Prostate gland (tissue), 2 donors: ENCODE measurements around the gene CNDP2.

Experiments used
- POLR2A ChIP-seq: fragments of 450-650 bp; IDR thresholded peaks from one replicate; pipeline ENCODE4 v1.6.1; 2016; ENCODE audit warnings: antibody characterized with exemption, mild to moderate bottlenecking
- TF ChIP-seq, protein P1 (sequence below), 4 experiments: fragments of 200-600 bp in 2 of 4; fragments of 450-650 bp in 2 of 4; sonication (generic) in 2 of 4; IDR thresholded peaks; 1 replicate in 3 of 4; 2 replicates in 1 of 4; pipeline ENCODE4 v1.5.1; 2016 to 2019; ENCODE audit warnings: antibody characterized with exemption in 4 of 4, mild to moderate bottlenecking in 2 of 4, moderate library complexity in 2 of 4

- TF ChIP-seq POLR2A = no peak
- TF ChIP-seq, protein P1, sequence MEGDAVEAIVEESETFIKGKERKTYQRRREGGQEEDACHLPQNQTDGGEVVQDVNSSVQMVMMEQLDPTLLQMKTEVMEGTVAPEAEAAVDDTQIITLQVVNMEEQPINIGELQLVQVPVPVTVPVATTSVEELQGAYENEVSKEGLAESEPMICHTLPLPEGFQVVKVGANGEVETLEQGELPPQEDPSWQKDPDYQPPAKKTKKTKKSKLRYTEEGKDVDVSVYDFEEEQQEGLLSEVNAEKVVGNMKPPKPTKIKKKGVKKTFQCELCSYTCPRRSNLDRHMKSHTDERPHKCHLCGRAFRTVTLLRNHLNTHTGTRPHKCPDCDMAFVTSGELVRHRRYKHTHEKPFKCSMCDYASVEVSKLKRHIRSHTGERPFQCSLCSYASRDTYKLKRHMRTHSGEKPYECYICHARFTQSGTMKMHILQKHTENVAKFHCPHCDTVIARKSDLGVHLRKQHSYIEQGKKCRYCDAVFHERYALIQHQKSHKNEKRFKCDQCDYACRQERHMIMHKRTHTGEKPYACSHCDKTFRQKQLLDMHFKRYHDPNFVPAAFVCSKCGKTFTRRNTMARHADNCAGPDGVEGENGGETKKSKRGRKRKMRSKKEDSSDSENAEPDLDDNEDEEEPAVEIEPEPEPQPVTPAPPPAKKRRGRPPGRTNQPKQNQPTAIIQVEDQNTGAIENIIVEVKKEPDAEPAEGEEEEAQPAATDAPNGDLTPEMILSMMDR (IDR thresholded peaks at IDR 0.05) = no peak
Observed at GRCh38 chr18:74526488-74526887, 30.3 kb downstream of the CNDP2 start.
